ENCODE results near the gene EEF2KMT. TPM values are rescaled to one million over a fixed set of nuclear protein-coding genes. Genes with fewer than 3 reads are reported as not detected.

EEF2KMT gene
- total and polyA plus RNA-seq, 12 donors, result 7.0 to 19.5 (median 10.9) TPM

- intact Hi-C loops (cut with DNase I), result no loop called here
- 63 to 68% (median 65%) methylated on average over 12 of the region's 12 CpGs for WGBS, 4 donors
- no peaks in the 10 kb centered on the region for H3K36me3 ChIP-seq (replicated peaks in 1 of 2)
- H3K4me1 ChIP-seq (replicated peaks in 1 of 2), result peaks cover 0 to 16% of the 10 kb centered on the region in 2 donors
- H3K9me3 ChIP-seq (replicated peaks in 1 of 3), result no peaks in the 10 kb centered on the region
- no peak overlapping the region for H3K27ac ChIP-seq
- DNase-seq, result no peak
- H3K27me3 ChIP-seq, result no peaks in the 10 kb centered on the region
- no peak for TF ChIP-seq CTCF (IDR thresholded peaks at IDR 0.05)
- no peak for TF ChIP-seq POLR2A (IDR thresholded peaks at IDR 0.05)
- H3K4me3 ChIP-seq, result no peak overlapping the region
Measured at GRCh38 chr16:5036228-5037156, 61.1 kb downstream of the EEF2KMT start.

GRCh38 chr16:5035909-5036227 is 61.7 kb downstream of the EEF2KMT start:
- no peaks in the 10 kb centered on the region for H3K9me3 ChIP-seq (replicated peaks in 1 of 3)
- H3K4me3 ChIP-seq, result no peak overlapping the region
- WGBS, 4 donors, result 79 to 97% (median 87%) methylated on average over 1 of the region's 1 CpG
- no peaks in the 10 kb centered on the region for H3K36me3 ChIP-seq (replicated peaks in 1 of 2)
- no peaks in the 10 kb centered on the region for H3K27me3 ChIP-seq
- peaks cover 0 to 16% of the 10 kb centered on the region in 2 donors for H3K4me1 ChIP-seq (replicated peaks in 1 of 2)
- TF ChIP-seq CTCF (IDR thresholded peaks at IDR 0.05) (no peak), POLR2A (IDR thresholded peaks at IDR 0.05) (no peak)
- H3K27ac ChIP-seq, result no peak overlapping the region
- intact Hi-C loops (cut with DNase I), result no loop called here
- DNase-seq, result no peak

Other genes starting within 250 kb of the EEF2KMT start
- gene PPL, start 160.6 kb downstream of the EEF2KMT start, total RNA-seq, result 10 to 100 TPM in 7 of 9 donors, under 1 TPM in 2; 0.55 to 20.9 (median 16.0) TPM
- 10 to 100 TPM in 1 of 3 donors, 1 to 10 TPM in 1, under 1 TPM in 1; 0.38 to 10.1 (median 4.8) TPM for gene PPL, start 160.6 kb downstream of the EEF2KMT start, polyA plus RNA-seq
- 1 to 10 TPM in 5 of 9 donors, under 1 TPM in 4; 0.12 to 1.8 (median 1.1) TPM for gene SEC14L5, start 139.5 kb downstream of the EEF2KMT start, total RNA-seq
- gene SEC14L5, start 139.5 kb downstream of the EEF2KMT start, polyA plus RNA-seq, result under 1 TPM; 0.16 to 0.56 (median 0.51) TPM
- gene NAGPA, start 63.9 kb downstream of the EEF2KMT start, total RNA-seq, result 10 to 100 TPM in 7 of 9 donors, 1 to 10 TPM in 2; 6.9 to 47.8 (median 19.9) TPM
- 10 to 100 TPM in 2 of 3 donors, 1 to 10 TPM in 1; 4.5 to 23.9 (median 18.9) TPM for gene NAGPA, start 63.9 kb downstream of the EEF2KMT start, polyA plus RNA-seq
- gene C16orf89, start 31.8 kb downstream of the EEF2KMT start, total RNA-seq, result 10 to 100 TPM in 1 of 9 donors, 1 to 10 TPM in 7, under 1 TPM in 1; 1.00 to 27.9 (median 4.0) TPM
- 10 to 100 TPM in 1 of 3 donors, 1 to 10 TPM in 2; 2.1 to 14.1 (median 6.3) TPM for gene C16orf89, start 31.8 kb downstream of the EEF2KMT start, polyA plus RNA-seq
- gene ALG1, start 26.0 kb downstream of the EEF2KMT start, total RNA-seq, result 100 to 1,000 TPM in 1 of 9 donors, 10 to 100 TPM in 8; 30.6 to 207 (median 42.8) TPM
- 10 to 100 TPM; 19.2 to 43.2 (median 20.3) TPM for gene ALG1, start 26.0 kb downstream of the EEF2KMT start, polyA plus RNA-seq

Data from adrenal gland (tissue), 12 donors.